ENCODE results near the gene NXNL2.

The NXNL2 gene

GRCh38 chr9:88523056-88523455 lies 11.9 kb upstream of the NXNL2 start:
- H3K4me3 ChIP-seq (ENCODE audit: insufficient read length, low read depth), result no peak overlapping the region
- H3K9me3 ChIP-seq (ENCODE audit: insufficient read depth, low read length), result no peaks in the 10 kb centered on the region
- no peaks in the 10 kb centered on the region for H3K27me3 ChIP-seq (ENCODE audit: insufficient read depth, insufficient read length)
- H3K36me3 ChIP-seq (ENCODE audit: insufficient read depth, insufficient read length, low read length), result peaks cover 2% of the 10 kb centered on the region
- H3K9ac ChIP-seq (ENCODE audit: insufficient read length, low read depth), result no peak overlapping the region
- TF ChIP-seq ZNF274 (IDR thresholded peaks at IDR 0.05; ENCODE audit: low read depth, low read length) (no peak), YY1 (IDR thresholded peaks at IDR 0.05; ENCODE audit: insufficient read depth, insufficient read length) (no peak), SUZ12 (IDR thresholded peaks at IDR 0.05; ENCODE audit: extremely low read depth, insufficient read depth, insufficient read length) (no peak)
- DNase-seq (ENCODE audit: low read depth, low spot score), result no peak
- H3K4me1 ChIP-seq (ENCODE audit: insufficient read depth, insufficient read length), result peaks cover 7% of the 10 kb centered on the region

- H3K27me3 ChIP-seq (ENCODE audit: insufficient read depth, insufficient read length), result no peaks in the 10 kb centered on the region
- DNase-seq (ENCODE audit: low read depth, low spot score), result no peak
- H3K36me3 ChIP-seq (ENCODE audit: insufficient read depth, insufficient read length, low read length), result peaks cover 3% of the 10 kb centered on the region
- no peaks in the 10 kb centered on the region for H3K9me3 ChIP-seq (ENCODE audit: insufficient read depth, low read length)
- H3K4me1 ChIP-seq (ENCODE audit: insufficient read depth, insufficient read length), result peaks cover 12% of the 10 kb centered on the region
- no peak overlapping the region for H3K4me3 ChIP-seq (ENCODE audit: insufficient read length, low read depth)
- no peak overlapping the region for H3K9ac ChIP-seq (ENCODE audit: insufficient read length, low read depth)
- TF ChIP-seq ZNF274 (IDR thresholded peaks at IDR 0.05; ENCODE audit: low read depth, low read length) (no peak), SUZ12 (IDR thresholded peaks at IDR 0.05; ENCODE audit: extremely low read depth, insufficient read depth, insufficient read length) (no peak), YY1 (IDR thresholded peaks at IDR 0.05; ENCODE audit: insufficient read depth, insufficient read length) (no peak)
These were observed 10.1 kb upstream of the NXNL2 start for GRCh38 chr9:88524911-88525310.

- no peaks in the 10 kb centered on the region for H3K27me3 ChIP-seq (ENCODE audit: insufficient read depth, insufficient read length)
- DNase-seq (ENCODE audit: low read depth, low spot score), result no peak
- no peak overlapping the region for H3K9ac ChIP-seq (ENCODE audit: insufficient read length, low read depth)
- TF ChIP-seq SUZ12 (IDR thresholded peaks at IDR 0.05; ENCODE audit: extremely low read depth, insufficient read depth, insufficient read length) (no peak), ZNF274 (IDR thresholded peaks at IDR 0.05; ENCODE audit: low read depth, low read length) (no peak), YY1 (IDR thresholded peaks at IDR 0.05; ENCODE audit: insufficient read depth, insufficient read length) (no peak)
- H3K4me3 ChIP-seq (ENCODE audit: insufficient read length, low read depth), result no peak overlapping the region
- H3K9me3 ChIP-seq (ENCODE audit: insufficient read depth, low read length), result no peaks in the 10 kb centered on the region
- peaks cover 6% of the 10 kb centered on the region for H3K36me3 ChIP-seq (ENCODE audit: insufficient read depth, insufficient read length, low read length)
- H3K4me1 ChIP-seq (ENCODE audit: insufficient read depth, insufficient read length), result peaks cover 10% of the 10 kb centered on the region
These were observed 7.4 kb upstream of the NXNL2 start for GRCh38 chr9:88527618-88528017.

GRCh38 chr9:88528080-88528790 lies 6.7 kb upstream of the NXNL2 start:
- H3K9ac ChIP-seq (ENCODE audit: insufficient read length, low read depth), result no peak overlapping the region
- no peak for TF ChIP-seq SUZ12 (IDR thresholded peaks at IDR 0.05; ENCODE audit: extremely low read depth, insufficient read depth, insufficient read length)
- TF ChIP-seq ZNF274 (IDR thresholded peaks at IDR 0.05; ENCODE audit: low read depth, low read length), result no peak
- peaks cover 6% of the 10 kb centered on the region for H3K36me3 ChIP-seq (ENCODE audit: insufficient read depth, insufficient read length, low read length)
- DNase-seq (ENCODE audit: low read depth, low spot score), result no peak
- peaks cover 10% of the 10 kb centered on the region for H3K4me1 ChIP-seq (ENCODE audit: insufficient read depth, insufficient read length)
- no peaks in the 10 kb centered on the region for H3K27me3 ChIP-seq (ENCODE audit: insufficient read depth, insufficient read length)
- H3K9me3 ChIP-seq (ENCODE audit: insufficient read depth, low read length), result no peaks in the 10 kb centered on the region
- H3K4me3 ChIP-seq (ENCODE audit: insufficient read length, low read depth), result no peak overlapping the region

GRCh38 chr9:88529496-88529895 lies 5.5 kb upstream of the NXNL2 start:
- no peak overlapping the region for H3K9ac ChIP-seq (ENCODE audit: insufficient read length, low read depth)
- peaks cover 10% of the 10 kb centered on the region for H3K4me1 ChIP-seq (ENCODE audit: insufficient read depth, insufficient read length)
- TF ChIP-seq YY1 (IDR thresholded peaks at IDR 0.05; ENCODE audit: insufficient read depth, insufficient read length), result no peak
- no peak for TF ChIP-seq SUZ12 (IDR thresholded peaks at IDR 0.05; ENCODE audit: extremely low read depth, insufficient read depth, insufficient read length)
- no peak for TF ChIP-seq ZNF274 (IDR thresholded peaks at IDR 0.05; ENCODE audit: low read depth, low read length)
- H3K36me3 ChIP-seq (ENCODE audit: insufficient read depth, insufficient read length, low read length), result peaks cover 6% of the 10 kb centered on the region
- no peaks in the 10 kb centered on the region for H3K27me3 ChIP-seq (ENCODE audit: insufficient read depth, insufficient read length)
- H3K4me3 ChIP-seq (ENCODE audit: insufficient read length, low read depth), result no peak overlapping the region
- H3K9me3 ChIP-seq (ENCODE audit: insufficient read depth, low read length), result no peaks in the 10 kb centered on the region
- DNase-seq (ENCODE audit: low read depth, low spot score), result no peak

- no peak overlapping the region for H3K9ac ChIP-seq (ENCODE audit: insufficient read length, low read depth)
- H3K27me3 ChIP-seq (ENCODE audit: insufficient read depth, insufficient read length), result no peaks in the 10 kb centered on the region
- DNase-seq (ENCODE audit: low read depth, low spot score), result no peak
- H3K36me3 ChIP-seq (ENCODE audit: insufficient read depth, insufficient read length, low read length), result peaks cover 6% of the 10 kb centered on the region
- peaks cover 10% of the 10 kb centered on the region for H3K4me1 ChIP-seq (ENCODE audit: insufficient read depth, insufficient read length)
- no peak overlapping the region for H3K4me3 ChIP-seq (ENCODE audit: insufficient read length, low read depth)
- no peak for TF ChIP-seq ZNF274 (IDR thresholded peaks at IDR 0.05; ENCODE audit: low read depth, low read length)
- TF ChIP-seq YY1 (IDR thresholded peaks at IDR 0.05; ENCODE audit: insufficient read depth, insufficient read length), result no peak
- no peak for TF ChIP-seq SUZ12 (IDR thresholded peaks at IDR 0.05; ENCODE audit: extremely low read depth, insufficient read depth, insufficient read length)
- H3K9me3 ChIP-seq (ENCODE audit: insufficient read depth, low read length), result no peaks in the 10 kb centered on the region
These were observed 4.9 kb upstream of the NXNL2 start for GRCh38 chr9:88530051-88530450.

- Histone ChIP-seq H3K4me1 (ENCODE audit: insufficient read depth, insufficient read length) (peaks cover 16% of the 10 kb centered on the region), H3K4me3 (ENCODE audit: insufficient read length, low read depth) (peak overlapping the region; percentile 29), H3K9ac (ENCODE audit: insufficient read length, low read depth) (peak overlapping the region; percentile 71), H3K27me3 (ENCODE audit: insufficient read depth, insufficient read length) (peaks cover 11% of the 10 kb centered on the region), H3K36me3 (ENCODE audit: insufficient read depth, insufficient read length, low read length) (peaks cover 6% of the 10 kb centered on the region), H3K9me3 (ENCODE audit: insufficient read depth, low read length) (no peaks in the 10 kb centered on the region)
- DNase-seq (ENCODE audit: low read depth, low spot score), result peak; percentile 87
- TF ChIP-seq YY1 (IDR thresholded peaks at IDR 0.05; ENCODE audit: insufficient read depth, insufficient read length) (no peak), ZNF274 (IDR thresholded peaks at IDR 0.05; ENCODE audit: low read depth, low read length) (no peak), SUZ12 (IDR thresholded peaks at IDR 0.05; ENCODE audit: extremely low read depth, insufficient read depth, insufficient read length) (no peak)
These were observed 2.9 kb upstream of the NXNL2 start for GRCh38 chr9:88531920-88532698.
